ENCODE data around the gene RREB1.

RREB1 gene

DNA sequence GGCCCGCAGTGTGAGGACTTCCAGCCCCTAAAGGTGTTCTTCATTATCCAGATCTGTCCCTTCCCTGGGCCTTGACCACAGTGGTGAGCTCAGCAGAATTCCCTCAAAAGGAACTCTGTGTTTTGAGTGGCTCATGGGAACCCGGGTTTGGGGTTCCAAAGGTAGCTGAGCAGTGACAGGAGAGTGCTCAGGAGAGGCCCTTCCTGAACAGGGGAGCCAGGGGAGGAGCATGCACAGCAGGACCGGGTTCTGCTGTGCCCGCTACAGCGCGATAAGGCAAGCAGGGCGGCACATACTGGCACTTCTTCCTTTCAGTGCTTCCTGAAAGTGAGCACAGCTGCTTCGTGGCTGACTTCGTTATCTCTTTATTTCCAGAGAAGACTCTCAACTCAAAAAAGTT, 117.0 kb downstream of the RREB1 start:
- no peak overlapping the region for H3K4me3 ChIP-seq (ENCODE audit: low read depth, low read length)
- TF ChIP-seq, protein P1, sequence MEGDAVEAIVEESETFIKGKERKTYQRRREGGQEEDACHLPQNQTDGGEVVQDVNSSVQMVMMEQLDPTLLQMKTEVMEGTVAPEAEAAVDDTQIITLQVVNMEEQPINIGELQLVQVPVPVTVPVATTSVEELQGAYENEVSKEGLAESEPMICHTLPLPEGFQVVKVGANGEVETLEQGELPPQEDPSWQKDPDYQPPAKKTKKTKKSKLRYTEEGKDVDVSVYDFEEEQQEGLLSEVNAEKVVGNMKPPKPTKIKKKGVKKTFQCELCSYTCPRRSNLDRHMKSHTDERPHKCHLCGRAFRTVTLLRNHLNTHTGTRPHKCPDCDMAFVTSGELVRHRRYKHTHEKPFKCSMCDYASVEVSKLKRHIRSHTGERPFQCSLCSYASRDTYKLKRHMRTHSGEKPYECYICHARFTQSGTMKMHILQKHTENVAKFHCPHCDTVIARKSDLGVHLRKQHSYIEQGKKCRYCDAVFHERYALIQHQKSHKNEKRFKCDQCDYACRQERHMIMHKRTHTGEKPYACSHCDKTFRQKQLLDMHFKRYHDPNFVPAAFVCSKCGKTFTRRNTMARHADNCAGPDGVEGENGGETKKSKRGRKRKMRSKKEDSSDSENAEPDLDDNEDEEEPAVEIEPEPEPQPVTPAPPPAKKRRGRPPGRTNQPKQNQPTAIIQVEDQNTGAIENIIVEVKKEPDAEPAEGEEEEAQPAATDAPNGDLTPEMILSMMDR (IDR thresholded peaks at IDR 0.05; ENCODE audit: insufficient read depth, low read length, missing control alignments) = no peak
- DNase-seq (ENCODE audit: low read depth, low spot score) = no peak
- POLR2A ChIA-PET = no interaction called here
- CTCF ChIA-PET = interaction anchor here (0.9 to 2.4 kb wide), 4 partner anchors 14 to 548 kb away, joined by 3 to 13 read pairs (median 7); no protein-coding TSS in a partner anchor

DNA sequence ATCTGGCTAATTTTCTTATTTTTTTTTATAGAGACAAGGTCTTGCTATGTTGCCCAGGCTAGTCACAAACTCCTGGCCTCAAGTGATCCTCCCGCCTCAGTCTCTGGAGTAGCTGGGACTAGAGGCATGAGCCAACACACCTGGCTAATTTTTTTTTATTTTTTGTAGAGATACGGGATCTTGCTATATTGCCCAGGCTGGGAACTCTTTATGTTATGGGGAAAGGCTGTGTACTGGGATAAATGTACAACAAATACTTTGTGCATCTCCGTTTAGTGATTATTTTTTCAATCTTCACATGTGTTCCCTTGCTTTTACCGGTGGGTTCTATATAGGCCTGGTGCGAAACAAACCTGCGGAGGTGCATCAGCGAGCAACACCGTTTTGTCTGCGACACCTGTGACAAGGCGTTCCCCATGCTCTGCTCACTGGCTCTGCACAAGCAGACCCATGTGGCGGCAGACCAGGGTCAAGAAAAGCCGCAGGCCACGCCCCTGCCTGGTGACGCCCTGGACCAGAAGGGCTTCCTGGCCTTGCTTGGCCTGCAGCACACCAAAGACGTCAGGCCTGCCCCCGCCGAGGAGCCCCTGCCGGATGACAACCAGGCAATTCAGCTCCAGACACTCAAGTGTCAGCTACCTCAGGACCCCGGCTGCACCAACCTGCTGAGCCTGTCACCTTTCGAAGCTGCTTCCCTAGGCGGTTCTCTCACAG, 121.1 kb downstream of the RREB1 start:
- TF ChIP-seq, protein P1 (IDR thresholded peaks at IDR 0.05; ENCODE audit: insufficient read depth, low read length, missing control alignments) = no peak
- ChIA-PET CTCF (interaction anchor here (1.5 kb wide), 1 partner anchor 10 kb away, joined by 5 read pairs; no protein-coding TSS in a partner anchor), POLR2A (no interaction called here)
- DNase-seq (ENCODE audit: low read depth, low spot score) = no peak
- no peak overlapping the region for H3K4me3 ChIP-seq (ENCODE audit: low read depth, low read length)

DNA sequence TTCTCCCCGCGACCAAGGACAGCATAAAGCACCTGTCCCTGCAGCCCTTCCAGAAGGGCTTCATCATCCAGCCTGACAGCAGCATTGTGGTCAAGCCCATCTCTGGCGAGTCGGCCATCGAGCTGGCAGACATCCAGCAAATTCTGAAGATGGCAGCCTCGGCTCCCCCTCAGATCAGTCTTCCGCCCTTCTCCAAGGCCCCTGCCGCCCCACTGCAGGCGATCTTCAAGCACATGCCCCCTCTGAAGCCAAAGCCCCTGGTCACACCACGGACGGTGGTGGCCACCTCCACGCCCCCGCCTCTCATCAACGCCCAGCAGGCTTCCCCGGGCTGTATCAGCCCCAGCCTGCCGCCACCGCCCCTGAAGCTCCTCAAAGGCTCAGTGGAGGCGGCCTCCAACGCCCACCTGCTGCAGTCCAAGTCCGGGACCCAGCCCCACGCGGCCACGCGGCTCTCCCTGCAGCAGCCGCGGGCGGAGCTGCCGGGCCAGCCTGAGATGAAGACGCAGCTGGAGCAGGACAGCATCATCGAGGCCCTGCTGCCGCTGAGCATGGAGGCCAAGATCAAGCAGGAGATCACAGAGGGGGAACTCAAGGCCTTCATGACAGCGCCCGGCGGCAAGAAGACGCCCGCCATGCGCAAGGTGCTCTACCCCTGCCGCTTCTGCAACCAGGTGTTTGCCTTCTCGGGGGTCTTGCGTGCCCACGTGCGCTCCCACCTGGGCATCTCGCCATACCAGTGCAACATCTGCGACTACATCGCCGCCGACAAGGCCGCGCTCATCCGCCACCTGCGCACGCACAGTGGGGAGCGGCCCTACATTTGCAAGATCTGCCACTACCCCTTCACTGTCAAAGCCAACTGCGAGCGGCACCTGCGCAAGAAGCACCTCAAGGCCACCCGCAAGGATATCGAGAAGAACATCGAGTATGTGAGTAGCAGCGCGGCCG, 121.9 kb downstream of the RREB1 start:
- TF ChIP-seq, protein P1 (IDR thresholded peaks at IDR 0.05; ENCODE audit: insufficient read depth, low read length, missing control alignments) = no peak
- no peak overlapping the region for H3K4me3 ChIP-seq (ENCODE audit: low read depth, low read length)
- POLR2A ChIA-PET = no interaction called here
- no peak for DNase-seq (ENCODE audit: low read depth, low spot score)
- CTCF ChIA-PET = no interaction called here

DNA sequence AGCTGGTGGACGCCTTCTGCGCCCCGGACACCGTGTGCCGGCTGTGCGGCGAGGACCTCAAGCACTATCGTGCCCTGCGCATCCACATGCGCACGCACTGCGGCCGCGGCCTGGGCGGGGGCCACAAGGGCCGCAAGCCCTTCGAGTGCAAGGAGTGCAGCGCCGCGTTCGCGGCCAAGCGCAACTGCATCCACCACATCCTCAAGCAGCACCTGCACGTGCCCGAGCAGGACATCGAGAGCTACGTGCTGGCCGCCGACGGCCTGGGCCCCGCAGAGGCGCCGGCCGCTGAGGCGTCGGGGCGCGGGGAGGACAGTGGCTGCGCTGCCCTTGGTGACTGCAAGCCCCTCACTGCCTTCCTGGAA, 122.5 kb downstream of the RREB1 start:
- no peak overlapping the region for H3K4me3 ChIP-seq (ENCODE audit: low read depth, low read length)
- ChIA-PET CTCF (no interaction called here), POLR2A (no interaction called here)
- no peak for DNase-seq (ENCODE audit: low read depth, low spot score)
- TF ChIP-seq, protein P1 (IDR thresholded peaks at IDR 0.05; ENCODE audit: insufficient read depth, low read length, missing control alignments) = no peak

DNA sequence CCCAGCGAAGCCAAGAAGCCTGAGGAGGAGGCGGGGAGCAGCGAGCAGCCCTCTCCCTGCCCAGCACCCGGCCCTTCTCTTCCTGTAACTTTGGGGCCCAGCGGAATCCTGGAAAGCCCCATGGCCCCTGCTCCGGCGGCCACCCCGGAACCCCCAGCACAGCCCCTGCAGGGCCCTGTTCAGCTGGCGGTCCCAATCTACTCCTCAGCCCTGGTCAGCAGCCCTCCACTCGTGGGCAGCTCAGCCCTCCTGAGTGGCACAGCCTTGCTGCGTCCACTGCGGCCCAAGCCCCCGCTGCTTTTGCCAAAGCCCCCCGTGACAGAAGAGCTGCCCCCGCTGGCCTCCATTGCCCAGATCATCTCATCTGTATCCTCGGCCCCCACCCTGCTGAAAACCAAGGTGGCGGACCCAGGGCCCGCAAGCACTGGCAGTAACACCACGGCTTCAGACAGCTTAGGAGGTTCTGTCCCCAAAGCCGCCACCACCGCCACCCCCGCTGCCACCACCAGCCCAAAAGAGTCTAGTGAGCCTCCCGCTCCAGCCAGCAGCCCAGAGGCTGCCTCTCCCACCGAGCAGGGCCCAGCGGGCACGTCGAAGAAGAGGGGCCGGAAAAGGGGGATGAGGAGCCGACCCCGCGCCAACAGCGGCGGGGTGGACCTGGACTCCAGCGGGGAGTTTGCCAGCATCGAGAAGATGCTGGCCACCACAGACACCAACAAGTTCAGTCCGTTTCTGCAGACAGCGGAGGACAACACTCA, 123.4 kb downstream of the RREB1 start:
- TF ChIP-seq, protein P1 (IDR thresholded peaks at IDR 0.05; ENCODE audit: insufficient read depth, low read length, missing control alignments) = no peak
- H3K4me3 ChIP-seq (ENCODE audit: low read depth, low read length) = no peak overlapping the region
- ChIA-PET CTCF (interaction anchor here (1.1 to 1.4 kb wide), 2 partner anchors 12 to 513 kb away, joined by 4 to 6 read pairs; no protein-coding TSS in a partner anchor), POLR2A (no interaction called here)
- no peak for DNase-seq (ENCODE audit: low read depth, low spot score)

Data from AG04449 (cell line).